ENCODE measurements around the gene ERMARD.
"Not testable (repeated sequence)": the region's sequence is repeated elsewhere in the genome, so short reads cannot be mapped to it uniquely, and the experiment has no call there.

ERMARD gene

DNA sequence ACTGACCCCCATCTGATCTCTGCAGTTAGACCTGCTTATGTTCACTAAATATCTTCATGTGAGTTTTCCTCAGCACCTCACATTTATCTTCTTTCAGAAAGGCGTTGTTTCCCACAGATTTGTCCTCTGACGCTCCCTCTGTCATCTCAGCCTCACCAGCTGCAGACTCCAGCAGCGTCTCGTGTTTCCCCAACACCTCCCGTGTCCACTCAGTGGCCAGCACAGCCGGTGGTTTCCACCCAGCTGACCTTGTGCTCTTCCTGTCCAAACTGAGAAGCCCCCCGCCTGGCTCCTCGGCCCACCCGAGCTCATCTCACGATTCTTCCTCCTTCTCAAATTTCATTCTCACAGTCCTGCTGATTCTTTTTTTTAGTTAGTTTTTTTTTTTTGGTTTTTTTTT, 12.5 kb downstream of the ERMARD start:
- Mint-ChIP-seq H3K9me3 (no peaks in the 10 kb centered on the region), H3K4me3 (no peak overlapping the region), H3K27ac (no peak overlapping the region), H3K27me3 (no peaks in the 10 kb centered on the region), H3K4me1 (ENCODE audit: low read depth) (no peaks in the 10 kb centered on the region), H3K36me3 (ENCODE audit: low read depth) (peaks cover 95% of the 10 kb centered on the region)
- no peak for DNase-seq

DNA sequence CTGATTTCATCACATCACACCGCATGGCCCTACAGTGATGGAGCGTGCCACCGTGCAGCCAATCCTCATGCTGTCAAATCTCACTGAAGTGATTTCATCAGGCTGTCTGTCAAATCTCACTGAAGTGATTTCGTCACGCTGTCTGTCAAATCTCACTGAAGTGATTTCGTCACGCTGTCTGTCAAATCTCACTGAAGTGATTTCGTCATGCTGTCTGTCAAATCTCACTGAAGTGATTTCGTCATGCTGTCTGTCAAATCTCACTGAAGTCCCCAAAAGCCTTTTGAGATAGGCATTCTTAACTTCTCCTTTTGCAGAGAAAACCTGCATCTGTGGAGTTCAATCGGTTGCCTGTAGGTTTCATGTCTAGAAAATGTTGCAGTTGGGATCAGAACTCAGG, 14.4 kb downstream of the ERMARD start:
- not testable (repeated sequence) for H3K9me3 Mint-ChIP-seq; H3K27ac Mint-ChIP-seq; H3K4me3 Mint-ChIP-seq; DNase-seq; H3K27me3 Mint-ChIP-seq; H3K4me1 Mint-ChIP-seq (ENCODE audit: low read depth)
- H3K36me3 Mint-ChIP-seq (ENCODE audit: low read depth) = peaks cover 91% of the 10 kb centered on the region

DNA sequence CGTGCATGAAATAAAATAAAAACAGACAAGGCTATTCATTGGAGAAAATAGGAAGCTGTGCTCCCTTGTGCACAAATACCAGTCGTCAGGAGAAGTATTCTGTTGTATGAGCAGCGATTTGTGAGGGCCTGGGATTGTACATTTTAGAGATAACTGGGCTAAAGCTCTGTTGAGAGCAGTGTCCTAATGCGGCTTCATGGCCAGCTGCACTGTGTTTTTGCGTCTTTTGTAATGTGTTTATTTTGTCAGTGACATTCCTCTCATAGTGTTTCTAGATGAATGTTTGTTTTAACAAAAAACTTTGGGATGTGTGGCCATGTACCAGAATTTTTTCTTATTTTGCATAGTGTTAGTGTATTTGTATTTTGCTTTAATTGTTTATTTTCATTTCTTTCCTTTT, 14.8 kb downstream of the ERMARD start:
- no peak overlapping the region for H3K4me3 Mint-ChIP-seq
- H3K36me3 Mint-ChIP-seq (ENCODE audit: low read depth) = peaks cover 87% of the 10 kb centered on the region
- no peak for DNase-seq
- H3K27me3 Mint-ChIP-seq = no peaks in the 10 kb centered on the region
- no peaks in the 10 kb centered on the region for H3K4me1 Mint-ChIP-seq (ENCODE audit: low read depth)
- no peak overlapping the region for H3K27ac Mint-ChIP-seq
- no peaks in the 10 kb centered on the region for H3K9me3 Mint-ChIP-seq

DNA sequence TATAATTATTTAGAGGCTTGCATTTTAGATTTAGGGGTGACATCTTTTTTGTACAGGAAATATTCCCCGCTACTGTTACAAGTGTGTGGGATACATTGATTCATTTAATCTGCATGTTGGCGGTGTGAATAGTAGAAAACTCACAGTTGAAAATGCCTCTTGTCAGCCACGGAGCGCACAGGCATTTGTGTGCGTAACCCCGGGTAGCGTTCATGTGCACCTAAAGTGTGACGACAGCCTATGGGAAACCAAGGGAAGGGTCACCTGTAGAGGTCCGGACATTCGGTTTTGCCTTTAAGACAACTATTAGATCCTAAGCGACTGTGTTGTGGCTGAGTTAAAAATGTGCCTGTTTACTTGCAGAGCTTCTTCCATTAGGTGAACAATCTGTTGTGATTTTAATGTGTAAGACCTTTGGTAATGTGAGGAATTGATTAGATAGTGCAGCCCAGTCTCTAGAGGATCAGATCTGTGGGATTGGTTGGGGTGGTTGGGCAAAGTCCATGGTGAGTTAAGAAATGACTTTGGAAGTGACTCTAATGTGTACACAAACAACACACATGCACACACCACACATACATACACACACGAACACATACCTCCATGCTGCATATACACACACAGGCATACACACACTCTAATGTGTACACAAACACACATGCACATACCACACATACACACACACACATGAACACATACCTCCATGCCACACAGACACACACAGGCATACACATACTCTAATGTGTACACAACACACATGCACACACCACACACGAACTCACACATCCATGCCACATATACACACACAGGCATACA, 15.7 kb downstream of the ERMARD start:
- no peaks in the 10 kb centered on the region for H3K27me3 Mint-ChIP-seq
- H3K4me3 Mint-ChIP-seq = no peak overlapping the region
- H3K4me1 Mint-ChIP-seq (ENCODE audit: low read depth) = no peaks in the 10 kb centered on the region
- H3K9me3 Mint-ChIP-seq = no peaks in the 10 kb centered on the region
- DNase-seq = no peak
- H3K36me3 Mint-ChIP-seq (ENCODE audit: low read depth) = peaks cover 89% of the 10 kb centered on the region
- no peak overlapping the region for H3K27ac Mint-ChIP-seq

DNA sequence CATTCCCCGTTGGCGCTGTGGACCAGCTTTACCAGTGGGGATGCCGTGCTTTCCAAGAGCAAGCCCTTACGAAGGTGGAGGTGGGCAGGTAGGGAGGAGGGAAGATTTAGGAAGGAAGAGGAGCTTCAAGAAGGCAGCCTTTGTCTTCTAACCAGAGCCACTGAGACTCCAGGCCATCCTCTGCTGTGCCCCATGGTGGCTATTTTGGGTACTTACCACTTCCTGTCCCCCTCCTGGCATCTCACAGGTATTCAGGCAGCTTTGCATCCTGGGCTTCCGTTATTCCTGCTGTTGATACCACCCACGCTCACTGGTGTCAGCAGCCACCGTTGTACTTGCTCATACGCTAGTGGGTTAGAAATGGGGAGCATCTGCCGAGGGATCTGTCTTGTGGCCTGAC, 22.9 kb downstream of the ERMARD start:
- Mint-ChIP-seq H3K4me3 (no peak overlapping the region), H3K27ac (no peak overlapping the region), H3K27me3 (no peaks in the 10 kb centered on the region), H3K36me3 (ENCODE audit: low read depth) (peaks cover 88% of the 10 kb centered on the region), H3K9me3 (no peaks in the 10 kb centered on the region), H3K4me1 (ENCODE audit: low read depth) (no peaks in the 10 kb centered on the region)
- no peak for DNase-seq

DNA sequence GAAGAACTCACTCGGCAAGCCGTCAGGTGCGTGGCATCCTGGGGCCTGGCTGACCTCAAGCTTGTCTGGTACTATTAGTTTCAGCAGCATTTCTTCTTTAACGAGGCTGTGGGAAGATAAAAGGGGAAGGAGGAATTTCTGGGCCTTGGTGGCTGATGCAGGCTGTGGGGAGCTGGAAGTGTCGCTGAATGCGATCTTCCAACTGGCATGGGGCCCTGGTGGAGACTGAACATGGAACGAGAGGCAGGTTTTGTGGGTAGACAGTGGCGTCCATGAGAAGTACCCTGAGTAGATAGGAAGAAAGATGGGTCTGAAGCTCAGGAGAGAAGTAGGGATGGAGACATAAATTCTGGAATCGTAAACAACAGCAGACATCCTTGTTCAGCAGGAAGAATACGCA, 23.9 kb downstream of the ERMARD start:
- Mint-ChIP-seq H3K36me3 (ENCODE audit: low read depth) (peaks cover 90% of the 10 kb centered on the region), H3K27ac (no peak overlapping the region), H3K9me3 (no peaks in the 10 kb centered on the region), H3K27me3 (no peaks in the 10 kb centered on the region), H3K4me3 (no peak overlapping the region), H3K4me1 (ENCODE audit: low read depth) (no peaks in the 10 kb centered on the region)
- DNase-seq = no peak

DNA sequence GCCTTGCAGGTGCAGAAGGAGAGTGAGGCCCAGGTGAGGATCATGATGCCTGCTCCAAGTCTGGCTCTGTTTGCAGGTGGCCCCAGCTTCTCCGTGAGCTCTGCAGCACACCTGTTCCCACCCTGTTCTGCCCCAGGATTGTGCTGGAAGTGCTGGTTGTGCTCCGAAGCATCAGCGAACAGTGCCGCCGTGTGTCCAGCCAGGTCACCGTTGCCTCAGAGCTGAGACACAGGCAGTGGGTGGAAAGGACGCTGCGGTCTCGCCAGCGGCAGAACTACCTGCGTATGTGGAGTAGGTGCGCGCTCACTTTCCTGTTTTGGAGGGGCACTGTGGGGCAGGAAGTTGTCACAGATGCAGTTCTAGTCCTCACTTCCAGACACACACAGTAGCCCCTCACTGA, 25.0 kb downstream of the ERMARD start:
- DNase-seq = no peak
- Mint-ChIP-seq H3K4me3 (no peak overlapping the region), H3K36me3 (ENCODE audit: low read depth) (peaks cover 95% of the 10 kb centered on the region), H3K27ac (no peak overlapping the region), H3K27me3 (no peaks in the 10 kb centered on the region), H3K4me1 (ENCODE audit: low read depth) (no peaks in the 10 kb centered on the region), H3K9me3 (no peaks in the 10 kb centered on the region)

DNA sequence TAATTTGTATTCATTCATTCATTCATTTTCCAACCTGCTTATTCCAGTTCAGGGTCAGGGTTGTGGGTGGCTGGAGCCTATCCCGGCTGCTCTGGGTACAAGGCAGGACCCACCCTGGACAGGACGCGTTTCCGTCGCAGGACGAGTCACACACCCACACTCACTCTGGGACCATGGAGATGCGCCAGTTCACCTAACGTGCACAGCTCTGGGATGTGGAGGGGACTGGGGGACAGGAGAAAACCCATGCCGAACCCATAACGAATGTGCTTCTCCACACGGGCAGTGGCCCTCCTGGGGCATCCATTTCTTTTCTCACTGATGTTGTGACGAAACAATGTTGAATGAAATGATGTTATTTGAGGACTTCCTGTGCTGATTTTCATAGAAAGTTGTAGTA, 26.5 kb downstream of the ERMARD start:
- Mint-ChIP-seq H3K27ac (no peak overlapping the region), H3K9me3 (no peaks in the 10 kb centered on the region), H3K4me3 (no peak overlapping the region), H3K4me1 (ENCODE audit: low read depth) (no peaks in the 10 kb centered on the region), H3K36me3 (ENCODE audit: low read depth) (peaks cover 90% of the 10 kb centered on the region), H3K27me3 (no peaks in the 10 kb centered on the region)
- no peak for DNase-seq

DNA sequence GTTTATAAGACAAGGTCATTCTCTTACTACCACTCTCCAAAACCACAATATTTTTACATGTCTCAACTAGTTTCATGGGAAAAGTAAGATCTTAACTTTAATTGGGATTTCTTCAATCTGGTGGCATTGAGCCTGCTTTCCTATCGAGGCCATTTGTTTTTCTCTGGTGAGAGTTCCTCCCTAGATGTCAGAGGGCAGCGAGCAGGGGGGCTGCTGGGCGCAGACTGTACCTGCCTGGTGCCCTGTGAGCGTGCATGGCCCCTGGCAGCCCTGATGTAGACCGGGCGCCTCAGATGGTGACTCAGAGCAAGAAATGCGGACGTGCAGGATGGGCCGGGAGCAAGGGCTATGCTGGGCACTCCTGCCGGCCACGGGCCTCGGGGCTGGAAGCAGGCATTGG, 27.2 kb downstream of the ERMARD start:
- peaks cover 90% of the 10 kb centered on the region for H3K36me3 Mint-ChIP-seq (ENCODE audit: low read depth)
- H3K9me3 Mint-ChIP-seq = no peaks in the 10 kb centered on the region
- H3K27ac Mint-ChIP-seq = no peak overlapping the region
- no peaks in the 10 kb centered on the region for H3K27me3 Mint-ChIP-seq
- H3K4me1 Mint-ChIP-seq (ENCODE audit: low read depth) = peaks cover under 1% of the 10 kb centered on the region
- no peak overlapping the region for H3K4me3 Mint-ChIP-seq
- DNase-seq = no peak

DNA sequence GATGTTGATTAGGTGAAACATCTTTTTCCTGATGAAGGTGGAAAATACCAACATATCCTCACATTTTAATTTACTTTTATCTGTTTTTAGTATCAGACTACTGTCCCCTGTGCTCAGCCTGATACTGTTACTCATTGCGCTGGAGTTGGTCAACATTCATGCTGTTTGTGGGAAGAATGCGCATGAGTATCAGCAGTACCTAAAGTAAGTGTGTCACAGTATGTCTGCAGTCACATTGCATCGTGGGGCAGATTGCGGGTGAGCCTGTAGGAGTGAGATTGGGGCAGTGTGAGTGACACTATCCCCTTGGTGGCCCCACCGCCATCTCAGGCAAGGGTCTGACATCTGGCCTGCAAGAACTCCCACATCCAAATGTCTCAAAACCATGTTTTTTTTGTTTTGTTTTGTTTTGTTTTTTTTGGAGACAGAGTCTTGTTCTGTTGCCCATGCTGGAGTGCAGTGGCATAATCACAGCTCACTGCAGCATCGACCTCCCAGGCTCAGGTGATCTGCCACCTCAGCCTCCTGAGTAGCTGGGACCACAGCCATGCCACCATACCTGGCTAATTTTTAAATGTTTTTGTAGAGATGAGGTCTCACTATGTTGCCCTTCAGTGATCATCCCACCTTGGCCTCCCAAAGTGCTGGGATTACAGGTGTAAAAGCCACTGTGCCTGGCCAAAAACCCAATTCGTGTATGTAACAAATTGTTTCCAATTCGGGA, 27.8 kb downstream of the ERMARD start:
- H3K36me3 Mint-ChIP-seq (ENCODE audit: low read depth) = peaks cover 90% of the 10 kb centered on the region
- H3K27me3 Mint-ChIP-seq = no peaks in the 10 kb centered on the region
- no peak overlapping the region for H3K27ac Mint-ChIP-seq
- H3K9me3 Mint-ChIP-seq = no peaks in the 10 kb centered on the region
- DNase-seq = no peak
- no peak overlapping the region for H3K4me3 Mint-ChIP-seq
- peaks cover 5% of the 10 kb centered on the region for H3K4me1 Mint-ChIP-seq (ENCODE audit: low read depth)

DNA sequence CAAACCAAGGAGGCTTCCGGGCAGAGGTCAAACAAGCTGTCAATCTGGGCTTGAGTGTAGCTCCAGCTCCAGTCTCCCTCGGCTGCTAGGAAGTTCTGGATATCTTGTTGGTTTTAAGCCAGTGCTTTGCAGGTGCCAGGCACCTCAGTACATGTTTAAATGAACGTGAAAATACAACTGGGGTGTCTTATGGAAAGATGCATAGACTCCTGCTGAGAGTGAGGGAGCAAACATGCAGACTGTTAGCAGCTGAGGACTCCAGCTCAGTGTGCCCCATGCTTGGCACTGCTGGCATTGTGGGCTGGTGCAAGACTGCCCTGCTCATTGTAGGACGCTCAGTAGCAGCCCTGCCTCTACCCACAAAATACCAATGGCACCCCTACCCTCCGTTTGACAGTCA, 28.5 kb downstream of the ERMARD start:
- peaks cover 88% of the 10 kb centered on the region for H3K36me3 Mint-ChIP-seq (ENCODE audit: low read depth)
- no peak overlapping the region for H3K4me3 Mint-ChIP-seq
- H3K9me3 Mint-ChIP-seq = no peaks in the 10 kb centered on the region
- H3K4me1 Mint-ChIP-seq (ENCODE audit: low read depth) = peaks cover 5% of the 10 kb centered on the region
- H3K27me3 Mint-ChIP-seq = no peaks in the 10 kb centered on the region
- DNase-seq = no peak
- no peak overlapping the region for H3K27ac Mint-ChIP-seq

DNA sequence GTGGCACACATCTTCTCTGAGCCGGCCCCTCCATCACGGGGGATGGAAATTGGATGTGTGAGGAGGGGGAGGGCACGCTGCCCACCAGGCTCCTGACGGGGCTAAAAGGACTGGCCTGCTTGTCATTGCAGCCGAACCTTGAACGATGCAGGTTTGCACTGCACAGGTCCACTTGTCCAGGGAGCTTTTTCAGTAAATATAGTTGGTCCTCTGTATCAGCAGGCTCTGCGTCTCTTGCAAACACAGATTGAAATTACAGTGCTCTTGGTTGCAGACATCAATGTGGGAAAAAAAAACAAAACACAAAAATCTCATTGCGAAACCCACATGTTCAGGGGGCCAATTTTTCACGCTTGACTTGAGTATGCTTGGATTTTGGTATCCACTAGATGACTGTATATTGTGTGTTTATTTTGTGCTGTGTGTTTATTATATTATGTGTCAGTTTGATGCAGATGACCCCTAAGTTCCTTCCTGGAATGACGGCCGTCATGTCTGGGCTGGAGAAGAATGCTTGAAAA, 29.2 kb downstream of the ERMARD start:
- Mint-ChIP-seq H3K27me3 (no peaks in the 10 kb centered on the region), H3K4me3 (no peak overlapping the region), H3K9me3 (no peaks in the 10 kb centered on the region), H3K27ac (no peak overlapping the region), H3K4me1 (ENCODE audit: low read depth) (peaks cover 5% of the 10 kb centered on the region), H3K36me3 (ENCODE audit: low read depth) (peaks cover 80% of the 10 kb centered on the region)
- DNase-seq = no peak

DNA sequence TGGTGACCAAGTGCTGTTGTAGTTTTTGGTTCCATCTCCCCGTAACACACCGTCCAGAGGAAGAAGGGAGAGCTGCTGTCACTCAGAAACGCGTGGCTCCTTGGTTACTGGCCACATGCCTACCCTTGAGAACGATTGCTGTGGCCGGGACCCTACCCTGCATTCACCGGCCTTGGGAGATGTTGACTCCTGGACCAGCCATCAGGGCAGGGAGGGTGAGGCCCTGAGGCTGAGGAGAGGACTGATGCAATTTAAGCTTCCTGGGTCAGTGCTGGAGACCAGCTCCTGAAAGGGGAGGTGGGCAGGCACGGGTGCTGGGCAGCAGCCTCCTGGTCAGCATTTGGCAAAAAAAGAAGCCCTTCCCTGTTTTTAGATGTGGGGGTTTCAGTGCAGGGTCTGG, 31.5 kb downstream of the ERMARD start:
- Mint-ChIP-seq H3K36me3 (ENCODE audit: low read depth) (peaks cover 57% of the 10 kb centered on the region), H3K27me3 (no peaks in the 10 kb centered on the region), H3K27ac (no peak overlapping the region), H3K4me3 (no peak overlapping the region), H3K4me1 (ENCODE audit: low read depth) (peaks cover 5% of the 10 kb centered on the region), H3K9me3 (no peaks in the 10 kb centered on the region)
- no peak for DNase-seq

DNA sequence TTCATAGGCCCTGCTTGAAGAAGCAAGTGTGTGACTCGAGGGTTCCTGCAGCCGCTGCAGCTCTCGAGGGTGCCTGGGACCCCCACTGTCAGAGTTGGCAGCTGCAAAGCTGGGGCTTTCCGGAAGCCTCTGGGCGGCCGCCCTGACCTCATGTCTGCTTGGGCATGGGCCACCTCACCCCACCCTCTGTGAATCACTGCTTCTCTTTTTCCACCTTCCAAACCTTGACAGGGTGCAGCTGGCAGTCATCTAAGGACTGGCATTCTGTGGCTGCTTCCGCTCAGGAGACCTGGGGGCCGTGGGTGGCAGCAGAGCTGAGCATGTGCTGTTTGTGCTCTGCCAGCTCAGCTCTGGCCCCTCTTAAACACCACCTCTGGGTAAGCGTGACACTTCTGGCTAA, 32.0 kb downstream of the ERMARD start:
- Mint-ChIP-seq H3K27ac (no peak overlapping the region), H3K36me3 (ENCODE audit: low read depth) (peaks cover 53% of the 10 kb centered on the region)

More for the DNA sequence above, 32.0 kb downstream of the ERMARD start:
- Mint-ChIP-seq H3K9me3 (no peaks in the 10 kb centered on the region), H3K27me3 (no peaks in the 10 kb centered on the region), H3K4me1 (ENCODE audit: low read depth) (peaks cover 5% of the 10 kb centered on the region), H3K4me3 (no peak overlapping the region)
- no peak for DNase-seq
